GM13977 (cell line): ENCODE results near the gene MORN3.
"Not testable (repeated sequence)": the region's sequence is repeated elsewhere in the genome, so short reads cannot be mapped to it uniquely, and the experiment has no call there.

Source experiments
- DNase-seq: peaks from one replicate; pipeline ENCODE4 v3.0.0; 2012; ENCODE audit warnings: low spot score
- in situ Hi-C: fragments of 300-500 bp; cut with MboI; formaldehyde crosslinking; loops from one replicate; pipeline ENCODE4 v1.12.0; 2022; ENCODE audit warnings: low sequenced_read_pairs, low pct_unique_long_range_greater_than_20kb, mixed read lengths, inconsistent platforms; ENCODE audit not compliant: unreplicated experiment
- TF ChIP-seq, protein P1 (sequence below): IDR thresholded peaks from 2 replicates; pipeline ENCODE4 v1.5.1; 2012; ENCODE audit warnings: mild to moderate bottlenecking, control low read depth; ENCODE audit not compliant: insufficient read depth; ENCODE audit errors: extremely low read depth, missing control alignments

MORN3 gene

DNA sequence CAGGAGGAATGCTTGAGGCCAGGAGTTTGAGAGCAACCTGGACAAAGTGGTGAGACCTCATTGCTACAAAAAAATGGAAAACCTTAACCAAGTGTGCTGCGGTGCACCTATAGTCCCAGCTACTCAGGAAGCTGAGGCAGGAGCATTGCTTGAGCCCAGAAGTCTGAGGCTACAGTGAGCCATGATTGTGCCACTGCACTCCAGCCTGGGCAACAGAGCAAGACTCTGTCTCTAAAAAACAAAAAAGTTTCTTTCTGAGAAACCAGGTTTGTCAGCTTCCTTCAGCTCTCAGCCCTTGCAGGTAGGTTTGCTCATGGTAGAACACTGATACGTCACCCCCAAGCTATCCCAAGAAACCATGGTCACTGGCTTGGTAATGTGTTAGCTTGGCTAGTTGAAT lies 20.0 kb upstream of the MORN3 start:
- in situ Hi-C loops, result loop anchor here (10.0 kb wide), 1 partner anchor 195 kb away; no protein-coding TSS in a partner anchor
- DNase-seq, result no peak
- TF ChIP-seq, protein P1, sequence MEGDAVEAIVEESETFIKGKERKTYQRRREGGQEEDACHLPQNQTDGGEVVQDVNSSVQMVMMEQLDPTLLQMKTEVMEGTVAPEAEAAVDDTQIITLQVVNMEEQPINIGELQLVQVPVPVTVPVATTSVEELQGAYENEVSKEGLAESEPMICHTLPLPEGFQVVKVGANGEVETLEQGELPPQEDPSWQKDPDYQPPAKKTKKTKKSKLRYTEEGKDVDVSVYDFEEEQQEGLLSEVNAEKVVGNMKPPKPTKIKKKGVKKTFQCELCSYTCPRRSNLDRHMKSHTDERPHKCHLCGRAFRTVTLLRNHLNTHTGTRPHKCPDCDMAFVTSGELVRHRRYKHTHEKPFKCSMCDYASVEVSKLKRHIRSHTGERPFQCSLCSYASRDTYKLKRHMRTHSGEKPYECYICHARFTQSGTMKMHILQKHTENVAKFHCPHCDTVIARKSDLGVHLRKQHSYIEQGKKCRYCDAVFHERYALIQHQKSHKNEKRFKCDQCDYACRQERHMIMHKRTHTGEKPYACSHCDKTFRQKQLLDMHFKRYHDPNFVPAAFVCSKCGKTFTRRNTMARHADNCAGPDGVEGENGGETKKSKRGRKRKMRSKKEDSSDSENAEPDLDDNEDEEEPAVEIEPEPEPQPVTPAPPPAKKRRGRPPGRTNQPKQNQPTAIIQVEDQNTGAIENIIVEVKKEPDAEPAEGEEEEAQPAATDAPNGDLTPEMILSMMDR, result no peak

- in situ Hi-C loops, result loop anchor here (10.0 kb wide), 1 partner anchor 194 kb away; no protein-coding TSS in a partner anchor
- TF ChIP-seq, protein P1, result no peak
- no peak for DNase-seq
These were observed 19.5 kb upstream of the MORN3 start for GRCh38 chr12:121688966-121689365.

- not testable (repeated sequence) for DNase-seq
- in situ Hi-C loops, result loop anchor here (10.0 kb wide), 2 partner anchors 55 to 185 kb away; partner anchors contain the start of gene ORAI1
These were observed 10.3 kb upstream of the MORN3 start for GRCh38 chr12:121679661-121680197.

- no peak for DNase-seq
- in situ Hi-C loops, result loop anchor here (10.0 kb wide), 1 partner anchor 54 kb away; the partner anchor contains the start of gene ORAI1
- TF ChIP-seq, protein P1, result no peak
These were observed 9.4 kb upstream of the MORN3 start for GRCh38 chr12:121678716-121679300.

DNA sequence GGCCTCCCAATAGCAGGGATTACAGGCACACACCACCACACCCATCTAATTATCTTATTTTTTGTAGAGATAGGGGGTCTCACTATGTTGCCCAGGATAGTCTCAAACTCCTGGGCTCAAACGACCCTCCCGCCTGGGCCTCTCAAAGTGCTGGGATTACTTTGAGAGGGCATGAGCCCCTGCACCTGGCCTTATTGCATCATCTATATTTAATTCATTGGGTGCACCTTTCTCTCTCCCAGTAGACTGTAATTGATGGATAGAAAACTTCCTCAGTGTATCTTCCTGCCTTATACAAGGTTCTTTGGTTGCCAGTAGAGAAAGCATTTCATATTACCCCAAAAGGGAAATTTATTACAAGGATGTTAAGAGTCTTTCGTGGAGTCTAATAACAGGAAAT lies 8.9 kb upstream of the MORN3 start:
- in situ Hi-C loops, result loop anchor here (10.0 kb wide), 1 partner anchor 54 kb away; the partner anchor contains the start of gene ORAI1
- DNase-seq, result no peak
- TF ChIP-seq, protein P1, result no peak

DNA sequence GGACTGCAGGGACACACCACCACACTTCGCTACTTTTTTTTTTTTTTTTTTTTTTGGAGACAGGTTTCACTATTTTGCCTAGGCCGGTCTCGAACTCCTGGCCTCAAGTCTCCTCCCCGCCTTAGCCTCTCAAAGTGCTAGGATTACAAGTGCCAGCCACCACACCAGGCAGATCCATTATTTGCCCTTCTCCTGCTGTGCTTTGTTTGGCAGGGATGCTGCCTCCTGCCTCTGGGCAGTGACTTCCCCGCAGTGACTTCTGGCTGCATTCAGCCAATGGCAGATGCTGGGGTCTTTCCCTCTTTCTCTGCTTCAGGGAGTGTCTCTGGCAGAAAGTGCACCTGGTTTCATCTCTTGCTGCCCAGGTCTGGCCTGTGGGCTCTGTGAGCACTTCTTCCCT lies 6.7 kb upstream of the MORN3 start:
- DNase-seq, result no peak
- TF ChIP-seq, protein P1, result no peak
- in situ Hi-C loops, result loop anchor here (10.0 kb wide), 1 partner anchor 51 kb away; the partner anchor contains the start of gene ORAI1

- TF ChIP-seq, protein P1, result no peak
- in situ Hi-C loops, result loop anchor here (10.0 to 25.0 kb wide), 2 partner anchors 48 to 336 kb away; partner anchors contain the start of gene ORAI1
- peak; percentile 24 for DNase-seq
These were observed 3.6 kb upstream of the MORN3 start for GRCh38 chr12:121673013-121673511.
